Endothelial cell of umbilical vein (primary cell): ENCODE measurements around the gene ZNF304.

Source experiments
- EZH2 ChIP-seq: IDR thresholded peaks from 2 replicates; pipeline ENCODE4 v1.6.1; 2012; ENCODE audit warnings: borderline replicate concordance, low read depth, mild to moderate bottlenecking, moderate library complexity, low read length, inconsistent platforms; ENCODE audit not compliant: severe bottlenecking
- FOS ChIP-seq: IDR thresholded peaks from 2 replicates; pipeline ENCODE4 v1.6.1; 2011; ENCODE audit warnings: mild to moderate bottlenecking, low read length, moderate library complexity, borderline replicate concordance; ENCODE audit not compliant: insufficient read depth
- GATA2 ChIP-seq: IDR thresholded peaks from 2 replicates; pipeline ENCODE4 v1.7.0; 2011; ENCODE audit warnings: low read depth, mild to moderate bottlenecking, moderate library complexity, mixed read lengths, low read length; ENCODE audit not compliant: insufficient read length, insufficient read depth
- MYC ChIP-seq: IDR thresholded peaks from one replicate; pipeline ENCODE4 v1.6.1; 2011; ENCODE audit warnings: mild to moderate bottlenecking, low read depth, low read length
- POLR2A ChIP-seq: IDR thresholded peaks from 2 replicates; pipeline ENCODE4 v1.6.1; 2012; ENCODE audit warnings: low read depth, mild to moderate bottlenecking, control low read depth, low read length
- POLR2AphosphoS5 ChIP-seq: IDR thresholded peaks from 2 replicates; pipeline ENCODE4 v1.6.1; 2012; ENCODE audit warnings: low read depth, mild to moderate bottlenecking, control low read depth, low read length, moderate library complexity; ENCODE audit not compliant: insufficient read depth
- TF ChIP-seq, protein P1 (sequence below), 2 donors: IDR thresholded peaks; 1 replicate in 1 of 2; 2 replicates in 1 of 2; pipeline ENCODE4 v1.5.1; 2011; ENCODE audit warnings: low read length in 2 of 2, mild to moderate bottlenecking in 2 of 2, moderate library complexity in 2 of 2, control low read depth in 1 of 2, inconsistent platforms in 1 of 2, low read depth in 1 of 2; ENCODE audit not compliant: insufficient read depth in 1 of 2; ENCODE audit errors: extremely low read depth in 1 of 2
- TF ChIP-seq, protein P2 (sequence below): IDR thresholded peaks from 2 replicates; pipeline ENCODE4 v1.6.1; 2011; ENCODE audit not compliant: insufficient read depth, insufficient read length

DNA sequence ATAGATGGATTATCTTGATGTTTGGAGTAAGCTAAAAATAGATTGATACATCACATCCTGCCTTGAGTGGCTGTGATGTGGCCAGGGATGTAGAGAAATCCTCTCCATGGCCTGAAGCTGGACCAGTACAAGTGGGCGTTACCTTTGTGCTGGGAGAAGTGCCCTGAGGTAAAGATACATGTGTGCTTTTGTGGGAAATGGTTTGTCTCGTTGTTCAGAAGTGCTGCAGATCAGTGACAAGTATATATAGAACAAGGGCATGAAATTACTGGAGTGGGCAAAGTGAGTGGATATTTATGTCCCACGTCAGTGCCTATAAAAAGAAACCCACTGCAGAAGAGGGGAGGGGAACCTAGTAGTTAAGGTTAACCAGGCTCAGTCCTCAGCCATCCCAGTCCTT is 12.2 kb upstream of the ZNF304 start:
- TF ChIP-seq MYC (no peak), FOS (no peak), POLR2A (no peak), POLR2AphosphoS5 (no peak), EZH2 (no peak), GATA2 (no peak)
- TF ChIP-seq, protein P1, sequence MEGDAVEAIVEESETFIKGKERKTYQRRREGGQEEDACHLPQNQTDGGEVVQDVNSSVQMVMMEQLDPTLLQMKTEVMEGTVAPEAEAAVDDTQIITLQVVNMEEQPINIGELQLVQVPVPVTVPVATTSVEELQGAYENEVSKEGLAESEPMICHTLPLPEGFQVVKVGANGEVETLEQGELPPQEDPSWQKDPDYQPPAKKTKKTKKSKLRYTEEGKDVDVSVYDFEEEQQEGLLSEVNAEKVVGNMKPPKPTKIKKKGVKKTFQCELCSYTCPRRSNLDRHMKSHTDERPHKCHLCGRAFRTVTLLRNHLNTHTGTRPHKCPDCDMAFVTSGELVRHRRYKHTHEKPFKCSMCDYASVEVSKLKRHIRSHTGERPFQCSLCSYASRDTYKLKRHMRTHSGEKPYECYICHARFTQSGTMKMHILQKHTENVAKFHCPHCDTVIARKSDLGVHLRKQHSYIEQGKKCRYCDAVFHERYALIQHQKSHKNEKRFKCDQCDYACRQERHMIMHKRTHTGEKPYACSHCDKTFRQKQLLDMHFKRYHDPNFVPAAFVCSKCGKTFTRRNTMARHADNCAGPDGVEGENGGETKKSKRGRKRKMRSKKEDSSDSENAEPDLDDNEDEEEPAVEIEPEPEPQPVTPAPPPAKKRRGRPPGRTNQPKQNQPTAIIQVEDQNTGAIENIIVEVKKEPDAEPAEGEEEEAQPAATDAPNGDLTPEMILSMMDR (IDR thresholded peaks at IDR 0.05; ENCODE audit: extremely low read depth in 1 of 2, insufficient read depth in 1 of 2, low read depth in 1 of 2, low read length in 2 of 2), result no peak
- TF ChIP-seq, protein P2, sequence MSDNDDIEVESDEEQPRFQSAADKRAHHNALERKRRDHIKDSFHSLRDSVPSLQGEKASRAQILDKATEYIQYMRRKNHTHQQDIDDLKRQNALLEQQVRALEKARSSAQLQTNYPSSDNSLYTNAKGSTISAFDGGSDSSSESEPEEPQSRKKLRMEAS, result no peak
